MM.1S (cell line): ENCODE data around the gene FTL.

Experiments
- CTCF ChIP-seq: fragments of 300-600 bp; sonication (generic); IDR thresholded peaks from 2 replicates; pipeline ENCODE4 v1.5.1; 2016; ENCODE audit warnings: antibody characterized with exemption, low read length, mixed read lengths
- EZH2 ChIP-seq: fragments of 300-600 bp; sonication (generic); optimal IDR thresholded peaks from 2 replicates; pipeline ENCODE3; 2017; ENCODE audit warnings: low read depth, mild to moderate bottlenecking, antibody characterized with exemption, low read length, mixed read lengths

DNA sequence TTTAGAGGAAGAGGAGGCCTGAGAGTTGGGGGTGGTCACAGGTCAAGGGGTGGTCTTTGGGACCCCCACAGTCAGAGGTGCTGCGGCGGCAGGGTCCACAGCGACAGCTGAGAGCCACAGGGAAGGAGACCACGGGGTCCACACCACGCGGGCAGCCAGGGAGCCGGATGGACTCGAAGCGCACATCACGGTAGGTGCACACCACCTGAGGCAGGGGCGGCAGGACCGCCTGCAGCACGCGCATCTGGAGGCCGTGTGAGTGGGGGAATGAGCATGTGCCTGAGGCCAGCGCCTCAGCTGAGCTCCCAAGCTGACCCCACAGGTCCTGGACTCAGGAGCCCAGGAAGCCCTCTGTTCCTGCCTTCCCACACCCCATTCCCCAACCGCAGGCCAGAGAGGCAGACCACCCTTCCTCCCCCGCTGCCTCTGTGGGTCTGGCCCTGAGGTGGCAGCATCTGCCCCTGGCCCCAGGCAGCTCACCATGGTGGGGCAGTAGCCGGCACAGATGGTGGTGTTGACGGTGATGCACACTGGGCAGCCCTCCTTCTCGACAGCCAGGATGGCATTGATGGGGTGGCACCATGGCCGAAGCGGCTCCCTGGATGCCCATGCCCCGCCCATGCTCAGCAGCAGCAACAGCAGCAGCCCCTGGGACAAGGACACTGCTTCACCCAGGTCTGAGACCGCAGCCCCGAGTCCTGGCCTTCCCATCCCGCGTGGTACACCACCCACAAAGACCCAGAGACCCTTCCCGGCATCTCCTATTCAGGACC, 51.1 kb downstream of the FTL start:
- TF ChIP-seq CTCF, result no peak
- no peak for TF ChIP-seq EZH2
